K562 (cell line): Measurements from ENCODE around the gene HPCAL1.

Experiments
- FOXP1 ChIP-seq: sonication (generic); formaldehyde crosslinking; IDR thresholded peaks from 2 replicates; pipeline ENCODE4 v1.8.0; 2022; ENCODE audit warnings: mild to moderate bottlenecking, missing genetic modification reagents
- HCFC1 ChIP-seq: IDR thresholded peaks from 2 replicates; pipeline ENCODE4 v1.6.1; 2012; ENCODE audit warnings: low read depth, low read length, improper control_type of control experiment
- KLF1 ChIP-seq: fragments of 450-650 bp; IDR thresholded peaks from 2 replicates; pipeline ENCODE4 v1.6.1; 2016; ENCODE audit warnings: missing genetic modification characterization, missing compliant biosample characterization
- POLR2A ChIP-seq: fragments of 450-650 bp; conservative IDR thresholded peaks from 2 replicates; pipeline ENCODE4 v1.6.1; 2016
- RAD21 ChIP-seq, 2 experiments: fragments of 250-450 bp in 1 of 2; fragments of 450-650 bp in 1 of 2; sonication (Bioruptor Pico) in 1 of 2; formaldehyde crosslinking in 1 of 2; IDR thresholded peaks in 1 of 2; conservative IDR thresholded peaks in 1 of 2; 2 replicates each; pipeline versions ENCODE4 v1.4.0 to v1.8.0; 2020 to 2022; ENCODE audit warnings: mild to moderate bottlenecking in 2 of 2, moderate library complexity in 1 of 2
- ZNF274 ChIP-seq: IDR thresholded peaks from 2 replicates; pipeline ENCODE4 v1.6.1; 2011; ENCODE audit warnings: low read depth, mild to moderate bottlenecking, low read length, moderate library complexity, borderline replicate concordance
- TF ChIP-seq, protein P1 (sequence below): fragments of 450-650 bp; conservative IDR thresholded peaks from 2 replicates; pipeline ENCODE4 v1.6.1; 2016; ENCODE audit warnings: missing genetic modification characterization, low read depth, mild to moderate bottlenecking, control low read depth, missing compliant biosample characterization
- TF ChIP-seq, protein P2 (sequence below), 2 experiments: fragments of 450-650 bp; formaldehyde crosslinking in 1 of 2; IDR thresholded peaks; 2 replicates each; pipeline versions ENCODE4 v1.4.0 to v1.6.1; 2014 to 2020; ENCODE audit warnings: mild to moderate bottlenecking in 2 of 2, borderline replicate concordance in 1 of 2, low read depth in 1 of 2

GRCh38 chr2:10467401-10467800, 164.7 kb downstream of the HPCAL1 start:
- TF ChIP-seq FOXP1 (CRISPR knock-in tag) (no peak), HCFC1 (no peak), KLF1 (tag) (no peak), ZNF274 (no peak), RAD21 (CRISPR knock-in tag; conservative IDR thresholded peaks at IDR 0.05 in 1 of 2, IDR thresholded peaks at IDR 0.05 in 1 of 2) (no peak), POLR2A (no peak)
- TF ChIP-seq, protein P1, sequence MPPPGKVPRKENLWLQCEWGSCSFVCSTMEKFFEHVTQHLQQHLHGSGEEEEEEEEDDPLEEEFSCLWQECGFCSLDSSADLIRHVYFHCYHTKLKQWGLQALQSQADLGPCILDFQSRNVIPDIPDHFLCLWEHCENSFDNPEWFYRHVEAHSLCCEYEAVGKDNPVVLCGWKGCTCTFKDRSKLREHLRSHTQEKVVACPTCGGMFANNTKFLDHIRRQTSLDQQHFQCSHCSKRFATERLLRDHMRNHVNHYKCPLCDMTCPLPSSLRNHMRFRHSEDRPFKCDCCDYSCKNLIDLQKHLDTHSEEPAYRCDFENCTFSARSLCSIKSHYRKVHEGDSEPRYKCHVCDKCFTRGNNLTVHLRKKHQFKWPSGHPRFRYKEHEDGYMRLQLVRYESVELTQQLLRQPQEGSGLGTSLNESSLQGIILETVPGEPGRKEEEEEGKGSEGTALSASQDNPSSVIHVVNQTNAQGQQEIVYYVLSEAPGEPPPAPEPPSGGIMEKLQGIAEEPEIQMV = no peak
- TF ChIP-seq, protein P2, sequence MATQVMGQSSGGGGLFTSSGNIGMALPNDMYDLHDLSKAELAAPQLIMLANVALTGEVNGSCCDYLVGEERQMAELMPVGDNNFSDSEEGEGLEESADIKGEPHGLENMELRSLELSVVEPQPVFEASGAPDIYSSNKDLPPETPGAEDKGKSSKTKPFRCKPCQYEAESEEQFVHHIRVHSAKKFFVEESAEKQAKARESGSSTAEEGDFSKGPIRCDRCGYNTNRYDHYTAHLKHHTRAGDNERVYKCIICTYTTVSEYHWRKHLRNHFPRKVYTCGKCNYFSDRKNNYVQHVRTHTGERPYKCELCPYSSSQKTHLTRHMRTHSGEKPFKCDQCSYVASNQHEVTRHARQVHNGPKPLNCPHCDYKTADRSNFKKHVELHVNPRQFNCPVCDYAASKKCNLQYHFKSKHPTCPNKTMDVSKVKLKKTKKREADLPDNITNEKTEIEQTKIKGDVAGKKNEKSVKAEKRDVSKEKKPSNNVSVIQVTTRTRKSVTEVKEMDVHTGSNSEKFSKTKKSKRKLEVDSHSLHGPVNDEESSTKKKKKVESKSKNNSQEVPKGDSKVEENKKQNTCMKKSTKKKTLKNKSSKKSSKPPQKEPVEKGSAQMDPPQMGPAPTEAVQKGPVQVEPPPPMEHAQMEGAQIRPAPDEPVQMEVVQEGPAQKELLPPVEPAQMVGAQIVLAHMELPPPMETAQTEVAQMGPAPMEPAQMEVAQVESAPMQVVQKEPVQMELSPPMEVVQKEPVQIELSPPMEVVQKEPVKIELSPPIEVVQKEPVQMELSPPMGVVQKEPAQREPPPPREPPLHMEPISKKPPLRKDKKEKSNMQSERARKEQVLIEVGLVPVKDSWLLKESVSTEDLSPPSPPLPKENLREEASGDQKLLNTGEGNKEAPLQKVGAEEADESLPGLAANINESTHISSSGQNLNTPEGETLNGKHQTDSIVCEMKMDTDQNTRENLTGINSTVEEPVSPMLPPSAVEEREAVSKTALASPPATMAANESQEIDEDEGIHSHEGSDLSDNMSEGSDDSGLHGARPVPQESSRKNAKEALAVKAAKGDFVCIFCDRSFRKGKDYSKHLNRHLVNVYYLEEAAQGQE (IDR thresholded peaks at IDR 0.05; ENCODE audit: borderline replicate concordance) = no peak
- TF ChIP-seq, protein P2 (CRISPR knock-in tag; IDR thresholded peaks at IDR 0.05; ENCODE audit: low read depth) = no peak
